Chondrocyte (in vitro differentiated cells): ENCODE data around the gene CMTM7. TPM values are rescaled to one million over a fixed set of nuclear protein-coding genes. Genes with fewer than 3 reads are reported as not detected.
"Not testable (repeated sequence)": the region's sequence is repeated elsewhere in the genome, so short reads cannot be mapped to it uniquely, and the experiment has no call there.

Source experiments
- DNase-seq: peaks from one replicate; pipeline ENCODE4 v3.0.0; 2021; ENCODE audit warnings: mixed read lengths, low spot score
- H3K27ac Mint-ChIP-seq: one replicate; pipeline ENCODE4 v1.8.0; 2021; ENCODE audit warnings: mild to moderate bottlenecking, moderate library complexity, mixed read lengths; ENCODE audit not compliant: unreplicated experiment
- H3K27me3 Mint-ChIP-seq: 2 replicates; pipeline ENCODE4 v1.8.0; 2021; ENCODE audit warnings: low read depth, mixed read lengths
- H3K36me3 Mint-ChIP-seq: 2 replicates; pipeline ENCODE4 v1.8.0; 2021; ENCODE audit warnings: low read depth, mixed read lengths
- H3K4me1 Mint-ChIP-seq: 2 replicates; pipeline ENCODE4 v1.8.0; 2021; ENCODE audit warnings: low read depth, mild to moderate bottlenecking, mixed read lengths
- H3K4me3 Mint-ChIP-seq: one replicate; pipeline ENCODE4 v1.8.0; 2021; ENCODE audit warnings: mild to moderate bottlenecking, moderate library complexity, mixed read lengths; ENCODE audit not compliant: unreplicated experiment
- H3K9me3 Mint-ChIP-seq: 2 replicates; pipeline ENCODE4 v1.8.0; 2021; ENCODE audit warnings: low read depth, mixed read lengths
- CTCF ChIP-seq: fragments of 200-600 bp; sonication (generic); IDR thresholded peaks from 2 replicates; pipeline ENCODE4 v1.5.0; 2021; ENCODE audit warnings: antibody characterized with exemption, mild to moderate bottlenecking, moderate library complexity
- total RNA-seq: library from RNA; stranded (reverse); gene quantifications from 3 replicates; pipeline ENCODE4 v1.2.1, GENCODE V29; 2021

The CMTM7 gene
- total RNA-seq, 1 donor from 2014 or later: 8.8 TPM

DNA sequence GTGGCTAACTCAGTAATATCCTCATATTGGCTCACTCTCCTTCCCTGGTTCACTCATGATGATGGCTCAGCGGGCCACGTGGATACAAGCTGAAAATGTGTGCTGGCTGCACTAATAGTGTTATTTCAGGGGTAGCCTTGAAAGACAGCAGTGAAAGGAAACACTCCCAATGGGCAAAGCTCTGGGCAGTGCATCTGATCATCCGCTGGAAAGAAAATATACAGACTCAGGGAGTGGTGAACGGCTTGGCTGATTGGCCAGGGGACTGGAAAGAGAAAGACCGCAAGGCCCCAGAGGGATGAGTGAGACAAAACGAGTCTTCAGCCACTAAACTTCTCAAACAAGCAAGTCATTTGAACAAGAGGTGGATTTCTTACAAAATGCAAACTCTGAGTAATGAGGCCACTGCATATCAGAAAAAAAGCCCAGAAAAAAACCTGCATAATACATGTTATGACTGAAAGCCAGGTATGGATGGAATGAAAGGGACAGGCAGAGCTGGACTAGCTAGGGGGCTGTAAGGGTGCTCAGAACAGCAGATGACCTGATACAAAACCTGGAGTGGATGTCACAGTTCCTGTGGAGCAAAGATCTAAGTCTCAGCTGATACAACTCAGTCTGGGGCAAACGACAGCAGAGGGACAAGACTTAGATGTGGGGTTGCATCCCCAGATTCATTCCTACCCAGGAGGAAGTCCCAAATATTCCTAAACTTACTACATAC lies 77.7 kb downstream of the CMTM7 start:
- H3K27ac Mint-ChIP-seq: no peak overlapping the region
- no peaks in the 10 kb centered on the region for H3K27me3 Mint-ChIP-seq
- no peak for DNase-seq
- H3K4me3 Mint-ChIP-seq: no peak overlapping the region
- no peak for TF ChIP-seq CTCF
- peaks cover 23% of the 10 kb centered on the region for H3K4me1 Mint-ChIP-seq
- peaks cover 5% of the 10 kb centered on the region for H3K36me3 Mint-ChIP-seq
- no peaks in the 10 kb centered on the region for H3K9me3 Mint-ChIP-seq

DNA sequence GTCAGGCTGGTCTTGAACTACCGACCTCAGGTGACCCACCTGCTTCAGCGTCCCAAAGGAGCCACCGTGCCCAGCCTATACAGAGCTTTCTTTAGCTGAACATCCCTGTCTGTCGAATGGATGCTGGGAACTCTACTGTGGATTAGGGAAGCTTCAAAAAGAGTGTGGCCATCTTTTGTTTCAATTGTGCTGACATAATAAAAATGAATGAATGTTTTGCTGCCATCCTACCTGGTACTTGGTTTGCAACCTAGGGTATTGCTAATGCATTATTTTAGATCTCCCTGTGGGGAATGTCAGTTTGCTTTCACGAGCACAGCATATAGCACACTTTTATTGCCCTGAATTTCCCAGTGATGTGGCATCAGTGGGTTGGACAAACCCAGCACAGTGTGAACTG lies 78.7 kb downstream of the CMTM7 start:
- no peak for TF ChIP-seq CTCF
- Mint-ChIP-seq H3K9me3 (no peaks in the 10 kb centered on the region), H3K4me3 (no peak overlapping the region), H3K36me3 (peaks cover 2% of the 10 kb centered on the region), H3K27ac (no peak overlapping the region), H3K27me3 (no peaks in the 10 kb centered on the region), H3K4me1 (peaks cover 23% of the 10 kb centered on the region)
- DNase-seq: no peak

GRCh38 chr3:32471246-32471645 lies 79.6 kb downstream of the CMTM7 start:
- no peaks in the 10 kb centered on the region for H3K27me3 Mint-ChIP-seq
- no peak overlapping the region for H3K27ac Mint-ChIP-seq
- H3K9me3 Mint-ChIP-seq: no peaks in the 10 kb centered on the region
- H3K4me3 Mint-ChIP-seq: no peak overlapping the region
- no peak for TF ChIP-seq CTCF
- peaks cover 2% of the 10 kb centered on the region for H3K36me3 Mint-ChIP-seq
- H3K4me1 Mint-ChIP-seq: peaks cover 23% of the 10 kb centered on the region
- DNase-seq: no peak

DNA sequence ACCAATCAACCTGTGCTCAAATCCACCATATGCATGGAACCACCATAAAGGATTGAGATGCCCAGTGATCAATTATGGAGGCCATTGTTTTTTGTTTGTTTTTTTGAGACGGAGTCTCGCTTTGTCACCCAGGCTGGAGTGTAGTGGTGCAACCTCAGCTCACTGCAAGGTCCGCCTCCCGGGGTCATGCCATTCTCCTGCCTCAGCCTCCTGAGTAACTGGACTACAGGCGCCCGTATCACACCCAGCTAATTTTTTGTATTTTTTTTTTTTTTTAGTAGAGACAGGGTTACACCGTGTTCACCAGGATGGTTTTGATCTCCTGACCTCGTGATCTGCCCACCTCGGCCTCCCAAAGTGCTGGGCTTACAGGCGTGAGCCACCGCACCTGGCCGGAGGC lies 80.5 kb downstream of the CMTM7 start:
- H3K9me3 Mint-ChIP-seq: not testable (repeated sequence)

DNA sequence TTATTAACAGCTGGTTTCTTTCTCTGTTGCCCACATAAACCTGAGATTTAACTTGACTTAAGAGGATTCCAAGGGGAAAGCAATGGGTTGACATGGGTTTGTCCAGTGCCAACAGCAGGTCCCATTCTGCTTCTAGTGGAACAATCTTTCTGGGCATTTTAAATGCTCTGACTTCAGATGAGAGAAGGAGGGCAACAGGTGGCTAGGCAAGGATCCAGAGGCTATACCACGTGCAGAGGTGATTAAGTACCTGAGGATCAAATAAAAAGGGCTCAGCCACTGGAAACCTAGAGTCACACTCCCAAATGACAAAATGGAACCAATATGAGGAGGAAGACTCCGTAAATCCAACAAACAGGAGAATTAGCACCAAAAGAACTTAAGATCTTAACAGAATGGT lies 82.5 kb downstream of the CMTM7 start:
- H3K36me3 Mint-ChIP-seq: peaks cover 6% of the 10 kb centered on the region
- DNase-seq: no peak
- no peaks in the 10 kb centered on the region for H3K9me3 Mint-ChIP-seq
- TF ChIP-seq CTCF: no peak
- H3K4me1 Mint-ChIP-seq: peaks cover 15% of the 10 kb centered on the region
- H3K27ac Mint-ChIP-seq: no peak overlapping the region
- H3K27me3 Mint-ChIP-seq: no peaks in the 10 kb centered on the region
- H3K4me3 Mint-ChIP-seq: no peak overlapping the region

More for the DNA sequence above, 80.5 kb downstream of the CMTM7 start:
- H3K27me3 Mint-ChIP-seq, DNase-seq, H3K4me3 Mint-ChIP-seq, H3K27ac Mint-ChIP-seq, H3K36me3 Mint-ChIP-seq: not testable (repeated sequence)
- peaks cover 23% of the 10 kb centered on the region for H3K4me1 Mint-ChIP-seq

DNA sequence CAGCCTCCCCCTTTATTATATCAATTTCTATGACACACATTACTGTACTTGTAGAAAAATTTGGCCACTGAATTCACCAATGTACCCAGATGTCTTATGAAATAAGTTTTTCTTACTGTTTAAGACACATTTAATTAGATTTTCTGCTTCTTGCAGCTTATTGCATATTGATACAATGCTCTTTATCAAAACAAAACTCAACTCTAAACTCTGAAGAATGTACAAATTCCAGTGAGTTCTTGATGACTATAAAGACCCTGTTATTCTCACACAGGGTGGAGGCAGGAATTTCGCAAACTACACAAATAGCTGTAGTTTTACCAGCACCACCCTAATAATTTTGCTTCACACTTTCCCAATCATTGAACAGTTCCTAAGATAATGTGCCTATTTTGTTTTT lies 89.0 kb downstream of the CMTM7 start:
- H3K9me3 Mint-ChIP-seq: no peaks in the 10 kb centered on the region
- H3K27ac Mint-ChIP-seq: no peak overlapping the region
- H3K4me1 Mint-ChIP-seq: peaks cover 8% of the 10 kb centered on the region
- H3K27me3 Mint-ChIP-seq: no peaks in the 10 kb centered on the region
- TF ChIP-seq CTCF: no peak
- H3K4me3 Mint-ChIP-seq: no peak overlapping the region
- DNase-seq: no peak
- peaks cover 20% of the 10 kb centered on the region for H3K36me3 Mint-ChIP-seq
